Naive thymus-derived CD4-positive, alpha-beta T cell (primary cell): ENCODE measurements around the gene THPO. TPM values are rescaled to one million over a fixed set of nuclear protein-coding genes. Genes with fewer than 3 reads are reported as not detected.
A peak's percentile ranks its signal among the peaks of the same experiment; 100 is the strongest.

Source experiments
- ATAC-seq: fragments of 150-1000 bp; cut with Tn5 transposase; 2 replicates; pipeline ENCODE4 v1.10.0; 2021; ENCODE audit warnings: mild to moderate bottlenecking, moderate library complexity
- CTCF ChIA-PET: fragments of 350-600 bp; sonication (Branson Sonifier 250); formaldehyde crosslinking; loops from one replicate; lab custom pipeline; 2021; ENCODE audit warnings: antibody characterized with exemption; lab: Charles Lee
- POLR2A ChIA-PET: fragments of 350-600 bp; sonication (Branson Sonifier 250); formaldehyde crosslinking; loops from one replicate; lab custom pipeline; 2021; ENCODE audit warnings: antibody characterized with exemption, inconsistent platforms; lab: Charles Lee
- DNase-seq, 9 donors: peaks; one replicate each; pipeline versions ENCODE4 v3.0.0 to v3.0.0-alpha.2; 2020 to 2022; ENCODE audit warnings: mixed read lengths in 1 of 9
- H3K27ac ChIP-seq: one replicate; pipeline ENCODE4 v1.7.0; 2013; ENCODE audit warnings: mild to moderate bottlenecking, low read depth, low read length, moderate library complexity
- H3K27me3 ChIP-seq, 2 donors: one replicate each; pipeline ENCODE4 v1.7.0; 2013; ENCODE audit warnings: low read length in 2 of 2, mild to moderate bottlenecking in 2 of 2, moderate library complexity in 2 of 2; ENCODE audit not compliant: control insufficient read depth in 2 of 2, insufficient read depth in 2 of 2
- H3K36me3 ChIP-seq, 3 experiments: 1 replicate in 2 of 3; 2 replicates in 1 of 3; pipeline ENCODE4 v1.7.0; 2013; ENCODE audit warnings: low read length in 3 of 3, mild to moderate bottlenecking in 3 of 3, moderate library complexity in 1 of 3; ENCODE audit not compliant: insufficient read depth in 3 of 3, control insufficient read depth in 2 of 3
- H3K4me1 ChIP-seq, 2 donors: one replicate each; pipeline ENCODE4 v1.7.0; 2013; ENCODE audit warnings: low read length in 2 of 2, mild to moderate bottlenecking in 2 of 2, moderate library complexity in 1 of 2; ENCODE audit not compliant: control insufficient read depth in 2 of 2, insufficient read depth in 2 of 2
- H3K4me3 ChIP-seq: 2 replicates; pipeline ENCODE4 v1.7.0; 2013; ENCODE audit warnings: mild to moderate bottlenecking, low read length
- H3K9me3 ChIP-seq, 3 experiments: 1 replicate in 2 of 3; 2 replicates in 1 of 3; pipeline ENCODE4 v1.7.0; 2013; ENCODE audit warnings: low read length in 3 of 3; ENCODE audit not compliant: control insufficient read depth in 2 of 3
- H3K27ac Mint-ChIP-seq, 9 donors: one replicate each; pipeline ENCODE4 v1.8.0; 2020 to 2022; ENCODE audit warnings: mixed read lengths in 9 of 9, mild to moderate bottlenecking in 8 of 9, moderate library complexity in 5 of 9, inconsistent platforms in 2 of 9
- H3K27me3 Mint-ChIP-seq, 5 donors: one replicate each; pipeline ENCODE4 v1.8.0; 2021 to 2022; ENCODE audit warnings: mixed read lengths in 5 of 5, mild to moderate bottlenecking in 1 of 5
- H3K36me3 Mint-ChIP-seq, 5 donors: one replicate each; pipeline ENCODE4 v1.8.0; 2020 to 2022; ENCODE audit warnings: mixed read lengths in 5 of 5, mild to moderate bottlenecking in 3 of 5, inconsistent platforms in 1 of 5
- H3K4me1 Mint-ChIP-seq, 7 donors: one replicate each; pipeline ENCODE4 v1.8.0; 2020 to 2022; ENCODE audit warnings: mixed read lengths in 7 of 7, mild to moderate bottlenecking in 3 of 7, inconsistent platforms in 1 of 7
- H3K4me3 Mint-ChIP-seq, 10 donors: one replicate each; pipeline ENCODE4 v1.8.0; 2020 to 2022; ENCODE audit warnings: mild to moderate bottlenecking in 10 of 10, mixed read lengths in 10 of 10, moderate library complexity in 6 of 10, inconsistent platforms in 2 of 10
- H3K9me3 Mint-ChIP-seq, 11 donors: one replicate each; pipeline ENCODE4 v1.8.0; 2020 to 2022; ENCODE audit warnings: mixed read lengths in 11 of 11, mild to moderate bottlenecking in 4 of 11, inconsistent platforms in 1 of 11, moderate library complexity in 1 of 11
- intact Hi-C, 2 donors: fragments of 100-400 bp; cut with micrococcal nuclease; formaldehyde crosslinking; loops; one replicate each; pipeline ENCODE4 v1.15.1; 2023
- polyA plus RNA-seq, 2 donors: library from polyadenylated mRNA; unstranded; fragments of 300-500 nt; fragmentation: Illumina TruSeq; gene quantifications; one replicate each; pipeline ENCODE4 v1.2.3, GENCODE V29; 2021
- total RNA-seq, 6 experiments: library from RNA in 5 of 6; stranded (reverse) in 5 of 6; gene quantifications; 1 replicate in 5 of 6; 2 replicates in 1 of 6; pipeline ENCODE4 v1.2.3 and lab custom pipeline; 2021 to 2026

The THPO gene
- total and polyA plus RNA-seq, 7 experiments from 2014 or later = not detected

GRCh38 chr3:184333700-184334099 lies 44.3 kb downstream of the THPO start:
- Mint-ChIP-seq H3K27me3 (no peaks in the 10 kb centered on the region), H3K36me3 (peaks cover 8 to 31% (median 14%) of the 10 kb centered on the region in 5 donors), H3K27ac (peak overlapping the region; percentile 73 to 99 (median 89)), H3K4me1 (peaks cover 16 to 52% (median 19%) of the 10 kb centered on the region in 7 donors), H3K9me3 (peaks cover 0 to 3% (median 0%) of the 10 kb centered on the region in 11 donors), H3K4me3 (peak overlapping the region in 3 of 10 donors; percentile 1 to 76 (median 72))
- DNase-seq = no peak
- ChIA-PET CTCF (no interaction called here), POLR2A (interaction anchor here (0.6 kb wide), 1 partner anchor 34 kb away, joined by 3 read pairs; no protein-coding TSS in a partner anchor)
- no peak overlapping the region for H3K4me3 ChIP-seq
- peaks cover 8 to 10% of the 10 kb centered on the region in 2 donors for H3K4me1 ChIP-seq
- ATAC-seq = no peak
- peaks cover 14 to 60% (median 25%) of the 10 kb centered on the region in 3 experiments for H3K36me3 ChIP-seq
- no peaks in the 10 kb centered on the region for H3K27me3 ChIP-seq
- H3K27ac ChIP-seq = peak overlapping the region; percentile 96
- H3K9me3 ChIP-seq = no peaks in the 10 kb centered on the region
- intact Hi-C loops = no loop called here

GRCh38 chr3:184333190-184333589 lies 44.8 kb downstream of the THPO start:
- ChIA-PET POLR2A (no interaction called here), CTCF (no interaction called here)
- Mint-ChIP-seq H3K36me3 (peaks cover 8 to 36% (median 18%) of the 10 kb centered on the region in 5 donors), H3K27me3 (no peaks in the 10 kb centered on the region), H3K4me1 (peaks cover 14 to 52% (median 19%) of the 10 kb centered on the region in 7 donors), H3K9me3 (peaks cover 0 to 3% (median 0%) of the 10 kb centered on the region in 11 donors), H3K4me3 (peak overlapping the region in 1 of 10 donors; percentile 8), H3K27ac (peak overlapping the region; percentile 52 to 99 (median 89))
- Histone ChIP-seq H3K4me1 (peaks cover 8 to 10% of the 10 kb centered on the region in 2 donors), H3K36me3 (peaks cover 19 to 65% (median 30%) of the 10 kb centered on the region in 3 experiments), H3K27ac (peak overlapping the region; percentile 96), H3K27me3 (no peaks in the 10 kb centered on the region), H3K9me3 (no peaks in the 10 kb centered on the region), H3K4me3 (no peak overlapping the region)
- ATAC-seq (no peak), DNase-seq (no peak)
- intact Hi-C loops = no loop called here

- H3K4me3 Mint-ChIP-seq = peak overlapping the region in 2 of 10 donors; percentile 8 to 12
- H3K27ac ChIP-seq = peak overlapping the region; percentile 37
Observed at GRCh38 chr3:184332370-184333090, 45.5 kb downstream of the THPO start.

DNA sequence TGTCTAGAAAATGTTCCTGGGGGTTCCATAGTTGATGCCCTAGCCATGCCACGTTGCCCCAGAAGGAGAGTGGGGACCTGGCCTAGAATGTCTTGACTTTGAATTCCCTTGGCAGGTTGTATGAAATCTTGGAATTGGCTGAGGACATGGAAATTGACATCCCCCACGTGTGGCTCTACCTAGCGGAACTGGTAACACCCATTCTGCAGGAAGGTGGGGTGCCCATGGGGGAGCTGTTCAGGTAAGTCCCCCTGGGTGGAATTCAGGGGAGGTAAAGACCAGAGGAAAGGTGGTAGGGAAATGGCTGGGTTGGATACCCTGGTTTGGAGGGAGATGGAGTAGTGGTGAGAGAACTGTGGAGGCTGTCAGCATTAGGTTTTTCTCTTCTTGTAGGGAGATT lies 49.5 kb downstream of the THPO start:
- CTCF ChIA-PET = no interaction called here
- Mint-ChIP-seq H3K27ac (peak overlapping the region in 1 of 9 donors; percentile 74), H3K36me3 (peaks cover 22 to 75% (median 43%) of the 10 kb centered on the region in 5 donors), H3K9me3 (no peaks in the 10 kb centered on the region), H3K4me3 (peak overlapping the region in 1 of 10 donors; percentile 71), H3K4me1 (peaks cover 0 to 19% (median 3%) of the 10 kb centered on the region in 7 donors), H3K27me3 (no peaks in the 10 kb centered on the region)
- Histone ChIP-seq H3K27me3 (no peaks in the 10 kb centered on the region), H3K4me3 (no peak overlapping the region), H3K9me3 (no peaks in the 10 kb centered on the region), H3K27ac (no peak overlapping the region), H3K4me1 (no peaks in the 10 kb centered on the region), H3K36me3 (peaks cover 45 to 97% (median 54%) of the 10 kb centered on the region in 3 experiments)
- DNase-seq (no peak), ATAC-seq (no peak)
- intact Hi-C loops = no loop called here
- POLR2A ChIA-PET = no interaction called here

More at GRCh38 chr3:184332370-184333090, 45.5 kb downstream of the THPO start:
- Histone ChIP-seq H3K4me3 (no peak overlapping the region), H3K9me3 (no peaks in the 10 kb centered on the region), H3K27me3 (no peaks in the 10 kb centered on the region), H3K4me1 (peaks cover 8 to 10% of the 10 kb centered on the region in 2 donors), H3K36me3 (peaks cover 20 to 71% (median 35%) of the 10 kb centered on the region in 3 experiments)
- DNase-seq (no peak), ATAC-seq (no peak)
- intact Hi-C loops = no loop called here
- CTCF ChIA-PET = no interaction called here
- no peaks in the 10 kb centered on the region for H3K27me3 Mint-ChIP-seq
- peaks cover 8 to 43% (median 18%) of the 10 kb centered on the region in 5 donors for H3K36me3 Mint-ChIP-seq
- POLR2A ChIA-PET = no interaction called here
- peaks cover 0 to 3% (median 0%) of the 10 kb centered on the region in 11 donors for H3K9me3 Mint-ChIP-seq
- peak overlapping the region in 8 of 9 donors; percentile 45 to 99 (median 82) for H3K27ac Mint-ChIP-seq
- H3K4me1 Mint-ChIP-seq = peaks cover 7 to 47% (median 13%) of the 10 kb centered on the region in 7 donors

GRCh38 chr3:184327171-184327570 lies 50.8 kb downstream of the THPO start:
- intact Hi-C loops = no loop called here
- Mint-ChIP-seq H3K27ac (peak overlapping the region in 1 of 9 donors; percentile 22), H3K4me3 (no peak overlapping the region), H3K27me3 (no peaks in the 10 kb centered on the region), H3K36me3 (peaks cover 28 to 78% (median 44%) of the 10 kb centered on the region in 5 donors), H3K9me3 (no peaks in the 10 kb centered on the region), H3K4me1 (peaks cover 0 to 9% (median 0%) of the 10 kb centered on the region in 7 donors)
- ATAC-seq (no peak), DNase-seq (no peak)
- H3K36me3 ChIP-seq = peaks cover 52 to 97% (median 52%) of the 10 kb centered on the region in 3 experiments
- POLR2A ChIA-PET = interaction anchor here (0.6 kb wide), 1 partner anchor 14 kb away, joined by 3 read pairs; no protein-coding TSS in a partner anchor
- H3K27me3 ChIP-seq = no peaks in the 10 kb centered on the region
- no peaks in the 10 kb centered on the region for H3K9me3 ChIP-seq
- H3K4me3 ChIP-seq = no peak overlapping the region
- CTCF ChIA-PET = no interaction called here
- no peaks in the 10 kb centered on the region for H3K4me1 ChIP-seq
- H3K27ac ChIP-seq = no peak overlapping the region

- Histone ChIP-seq H3K4me3 (no peak overlapping the region), H3K27me3 (no peaks in the 10 kb centered on the region), H3K36me3 (peaks cover 58 to 97% (median 61%) of the 10 kb centered on the region in 3 experiments), H3K4me1 (no peaks in the 10 kb centered on the region), H3K27ac (no peak overlapping the region), H3K9me3 (no peaks in the 10 kb centered on the region)
- ATAC-seq (no peak), DNase-seq (peak in 1 of 9 donors; percentile 42)
- POLR2A ChIA-PET = no interaction called here
- Mint-ChIP-seq H3K27me3 (no peaks in the 10 kb centered on the region), H3K4me3 (no peak overlapping the region), H3K9me3 (no peaks in the 10 kb centered on the region), H3K36me3 (peaks cover 29 to 79% (median 55%) of the 10 kb centered on the region in 5 donors), H3K4me1 (peaks cover 0 to 12% (median 0%) of the 10 kb centered on the region in 7 donors), H3K27ac (peak overlapping the region in 1 of 9 donors; percentile 41)
- CTCF ChIA-PET = no interaction called here
- intact Hi-C loops = no loop called here
Observed at GRCh38 chr3:184325715-184326369, 52.2 kb downstream of the THPO start.
